Ovary (tissue), 9 donors: ENCODE results near the gene GOLGA6A. TPM values are rescaled to one million over a fixed set of nuclear protein-coding genes. Genes with fewer than 3 reads are reported as not detected.
A peak's percentile ranks its signal among the peaks of the same experiment; 100 is the strongest.
"Not testable (repeated sequence)": the region's sequence is repeated elsewhere in the genome, so short reads cannot be mapped to it uniquely, and the experiment has no call there.

Experiments used
- DNase-seq, 5 donors: peaks; one replicate each; pipeline ENCODE4 v3.0.0-alpha.2; 2019 to 2020
- H3K27ac ChIP-seq, 2 donors: fragments of 200-600 bp; one replicate each; pipeline versions ENCODE4 v1.5.1 to v1.8.0; 2019 to 2022
- H3K27me3 ChIP-seq: fragments of 200-600 bp; one replicate; pipeline ENCODE4 v1.8.0; 2022
- H3K36me3 ChIP-seq: fragments of 200-600 bp; sonication (generic); one replicate; pipeline ENCODE4 v1.5.1; 2019
- H3K4me1 ChIP-seq: one replicate; pipeline ENCODE4 v1.8.1; 2013; ENCODE audit warnings: mild to moderate bottlenecking, moderate library complexity; ENCODE audit not compliant: insufficient read depth
- H3K4me3 ChIP-seq: fragments of 200-600 bp; sonication (generic); one replicate; pipeline ENCODE4 v1.5.1; 2017
- H3K9me3 ChIP-seq, 2 donors: fragments of 200-600 bp in 1 of 2; sonication (generic) in 1 of 2; one replicate each; pipeline versions ENCODE4 v1.5.1 to v1.8.1; 2013 to 2019; ENCODE audit warnings: mild to moderate bottlenecking in 1 of 2, moderate library complexity in 1 of 2
- CTCF ChIP-seq, 3 donors: fragments of 450-650 bp in 2 of 3; fragments of 200-600 bp in 1 of 3; IDR thresholded peaks; one replicate each; pipeline versions ENCODE4 v1.5.1 to v1.8.0; 2016 to 2022; ENCODE audit warnings: antibody characterized with exemption in 3 of 3, mild to moderate bottlenecking in 1 of 3
- EP300 ChIP-seq: sonication (generic); formaldehyde crosslinking; IDR thresholded peaks from one replicate; pipeline ENCODE4 v1.6.1; 2017; ENCODE audit warnings: antibody characterized with exemption
- POLR2A ChIP-seq: fragments of 450-650 bp; IDR thresholded peaks from one replicate; pipeline ENCODE4 v1.6.1; 2017; ENCODE audit warnings: antibody characterized with exemption, mild to moderate bottlenecking, moderate library complexity
- WGBS, 3 donors: extraction: QIAGEN DNeasy Blood & Tissue Kit in 1 of 3; methylation state at CpG; one replicate each; pipeline versions ENCODE4 v1.1.5 to v1.1.7; 2013 to 2017; 5-methylcytosine and 5-hydroxymethylcytosine counted together
- intact Hi-C, 4 donors: fragments of 100-400 bp; cut with DNase I; formaldehyde crosslinking; loops; one replicate each; pipeline versions ENCODE4 v1.11.0 to v1.15.1; 2022 to 2023
- polyA plus RNA-seq, 2 donors: library from polyadenylated mRNA; stranded (reverse); fragments of 200-250 nt in 1 of 2; fragments of 350-450 nt in 1 of 2; fragmentation: Illumina TruSeq in 1 of 2; extraction: RNeasy Lipid Tissue Mini Kit (QIAGEN cat#74804) in 1 of 2; gene quantifications; one replicate each; pipeline ENCODE4 v1.2.3, GENCODE V29; 2013 to 2014
- total RNA-seq, 7 donors: library from RNA; depleted of rRNA in 2 of 7; stranded (reverse); fragments of >200 nt in 2 of 7; fragmentation: NEBNext Ultra II Directional in 3 of 7; extraction: Animal tissue kit (Norgen Biotek cat#: 25700) in 3 of 7; gene quantifications; one replicate each; pipeline versions ENCODE4 v1.1.0 to v1.2.4, GENCODE V29; 2016 to 2023
- donor health status: DM: no; HTN: no; CAD: no; lungs with moderate emphysema.
- donor health status: DM: no; HTN: no; CAD: no.
- donor health status: Bipolar disorder and iron deficiency.
- donor health status: DM: yes; HTN: yes; CAD: no.
- donor health status: DM: no; HTN: no; CAD: no.
- donor health status: DM: yes; HTN: yes; CAD: no.

Gene GOLGA6A
- total and polyA plus RNA-seq, 9 donors: 0.04 to 0.48 (median 0.37) TPM; not detected in 6

GRCh38 chr15:74072132-74072531 is 10.2 kb downstream of the GOLGA6A start:
- H3K36me3 ChIP-seq, intact Hi-C loops, H3K27ac ChIP-seq, H3K4me3 ChIP-seq, H3K27me3 ChIP-seq, H3K9me3 ChIP-seq, H3K4me1 ChIP-seq: not testable (repeated sequence)
- 61 to 81% (median 76%) methylated on average over 2 to 6 of the region's 9 CpGs for WGBS, 3 donors
- DNase-seq: peak in 1 of 5 donors; percentile 14

GRCh38 chr15:74071645-74072044 is 10.7 kb downstream of the GOLGA6A start:
- H3K27ac ChIP-seq, H3K36me3 ChIP-seq, H3K4me3 ChIP-seq, H3K4me1 ChIP-seq, intact Hi-C loops, H3K27me3 ChIP-seq, H3K9me3 ChIP-seq: not testable (repeated sequence)
- peak in 1 of 5 donors; percentile 21 for DNase-seq
- WGBS, 3 donors: 73 to 81% (median 77%) methylated on average over 4 of the region's 6 CpGs

GRCh38 chr15:74065684-74066411 is 16.5 kb downstream of the GOLGA6A start:
- intact Hi-C loops, H3K36me3 ChIP-seq, H3K27me3 ChIP-seq, H3K9me3 ChIP-seq, H3K4me3 ChIP-seq, H3K27ac ChIP-seq, H3K4me1 ChIP-seq: not testable (repeated sequence)
- peak; percentile 14 to 26 (median 21) for TF ChIP-seq CTCF (IDR thresholded peaks at IDR 0.05)
- 22 to 28% (median 28%) methylated on average over 4 to 7 of the region's 13 CpGs for WGBS, 3 donors
- DNase-seq: peak in 2 of 5 donors; percentile 60 to 67

GRCh38 chr15:74064822-74065221 is 17.5 kb downstream of the GOLGA6A start:
- 42 to 78% (median 50%) methylated on average over 8 of the region's 8 CpGs for WGBS, 3 donors
- H3K4me1 ChIP-seq, intact Hi-C loops, H3K27me3 ChIP-seq, H3K36me3 ChIP-seq, H3K9me3 ChIP-seq, H3K4me3 ChIP-seq, H3K27ac ChIP-seq: not testable (repeated sequence)
- DNase-seq: peak in 1 of 5 donors; percentile 16

GRCh38 chr15:74064183-74064582 is 18.2 kb downstream of the GOLGA6A start:
- H3K4me3 ChIP-seq, intact Hi-C loops, H3K36me3 ChIP-seq, H3K27me3 ChIP-seq, H3K27ac ChIP-seq, H3K9me3 ChIP-seq, H3K4me1 ChIP-seq: not testable (repeated sequence)
- peak in 1 of 5 donors; percentile 1 for DNase-seq
- 80 to 100% (median 91%) methylated on average over 3 of the region's 3 CpGs for WGBS, 3 donors

GRCh38 chr15:74063425-74064146 is 18.8 kb downstream of the GOLGA6A start:
- WGBS, 3 donors: 79 to 93% (median 86%) methylated on average over 9 to 15 of the region's 17 CpGs
- H3K4me1 ChIP-seq, H3K27me3 ChIP-seq, H3K9me3 ChIP-seq, intact Hi-C loops, H3K27ac ChIP-seq, H3K4me3 ChIP-seq, H3K36me3 ChIP-seq: not testable (repeated sequence)
- peak in 1 of 5 donors; percentile 5 for DNase-seq

- no peaks in the 10 kb centered on the region for H3K27me3 ChIP-seq
- H3K4me1 ChIP-seq: no peaks in the 10 kb centered on the region
- no peak overlapping the region for H3K27ac ChIP-seq
- H3K36me3 ChIP-seq: no peaks in the 10 kb centered on the region
- peak in 1 of 5 donors; percentile 9 for DNase-seq
- intact Hi-C loops: no loop called here
- TF ChIP-seq CTCF (IDR thresholded peaks at IDR 0.05) (no peak), EP300 (no peak), POLR2A (no peak)
- 87 to 95% (median 91%) methylated on average over 6 to 7 of the region's 7 CpGs for WGBS, 3 donors
- H3K9me3 ChIP-seq: no peaks in the 10 kb centered on the region
- H3K4me3 ChIP-seq: no peak overlapping the region
Measured at GRCh38 chr15:74062671-74063070, 19.7 kb downstream of the GOLGA6A start.
